Activated naive CD4-positive, alpha-beta T cell (primary cell): ENCODE data around the gene BLOC1S2.
"Not testable (repeated sequence)": the region's sequence is repeated elsewhere in the genome, so short reads cannot be mapped to it uniquely, and the experiment has no call there.

ENCODE experiments used
- DNase-seq, 4 experiments: peaks; one replicate each; lab custom pipeline; 2025; lab: John Stamatoyannopoulos, UW

BLOC1S2 gene

DNA sequence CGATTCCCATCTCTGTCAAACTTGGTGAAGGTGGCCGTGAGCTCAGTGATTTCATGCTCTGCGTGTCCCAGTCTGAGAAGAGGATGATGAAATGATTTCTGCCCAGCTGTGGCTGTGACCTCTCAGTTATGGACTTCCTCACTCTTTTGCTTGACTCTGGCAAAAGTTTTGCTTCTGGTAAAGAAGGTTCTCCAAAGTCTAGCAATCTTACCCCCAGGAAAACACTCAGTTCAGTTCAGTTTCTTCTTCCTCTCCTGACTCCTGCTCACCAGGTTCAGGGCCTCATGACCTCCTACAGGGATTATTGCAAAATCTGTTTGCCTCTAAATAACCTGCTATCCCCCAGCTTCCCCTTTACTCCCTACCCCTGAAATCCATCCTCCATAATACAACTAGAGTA, 4.9 kb upstream of the BLOC1S2 start:
- DNase-seq, result no peak

DNA sequence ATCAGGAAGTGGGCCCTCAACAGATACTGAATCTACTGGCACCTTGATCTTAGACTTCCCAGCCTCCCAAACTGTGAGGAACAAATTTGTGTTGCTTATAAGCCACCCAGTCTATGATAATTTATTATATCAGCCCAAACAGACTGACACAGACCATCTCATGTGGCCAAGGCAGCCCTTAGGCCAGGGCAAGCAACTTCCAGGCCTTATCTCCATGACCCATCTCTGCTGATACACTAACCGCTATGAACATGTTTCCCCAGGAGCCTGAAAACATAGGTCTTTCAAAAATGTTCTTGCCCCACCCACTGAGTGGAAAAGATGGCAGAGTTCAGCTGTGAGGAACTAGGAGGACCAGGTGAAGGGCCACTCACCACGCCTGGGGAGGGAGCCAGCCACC, 3.2 kb upstream of the BLOC1S2 start:
- no peak for DNase-seq

DNA sequence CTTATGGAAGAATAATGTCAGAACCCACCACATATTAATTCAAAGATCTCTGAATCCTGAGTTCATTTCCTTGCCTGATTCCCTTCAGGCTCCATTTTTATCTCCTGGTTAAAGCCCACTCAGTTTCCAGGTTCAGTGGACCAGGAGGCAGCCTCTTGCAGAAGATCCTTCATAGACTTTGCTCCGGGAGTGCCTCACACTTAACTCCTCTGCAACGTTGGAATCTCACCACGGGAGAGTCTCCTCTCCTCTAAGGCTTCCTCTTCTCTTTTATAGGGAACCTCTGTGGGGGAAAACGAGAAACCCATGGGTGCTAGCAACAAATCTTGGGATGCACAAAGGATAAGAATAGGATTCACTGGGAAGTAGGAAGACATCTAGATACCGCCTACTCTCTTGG, 1.7 kb upstream of the BLOC1S2 start:
- DNase-seq, result no peak

DNA sequence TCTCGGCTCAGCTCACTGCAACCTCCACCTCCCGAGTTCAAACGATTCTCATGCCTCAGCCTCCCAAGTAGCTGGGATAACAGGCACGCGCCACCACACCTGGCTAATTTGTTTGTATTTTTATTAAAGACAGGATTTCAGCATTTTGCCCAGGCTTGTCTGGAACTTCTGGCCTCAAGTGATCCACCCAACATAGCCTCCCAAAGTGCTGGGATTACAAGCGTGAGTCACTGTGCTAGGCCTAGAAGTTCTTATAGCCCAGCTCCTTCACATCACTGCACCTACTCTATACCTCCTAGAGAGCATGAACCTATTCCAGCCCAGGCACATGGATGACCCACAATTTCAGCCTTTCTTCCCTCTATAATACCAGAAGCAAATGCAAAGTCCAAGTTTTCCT, 1.3 kb upstream of the BLOC1S2 start:
- no peak for DNase-seq

DNA sequence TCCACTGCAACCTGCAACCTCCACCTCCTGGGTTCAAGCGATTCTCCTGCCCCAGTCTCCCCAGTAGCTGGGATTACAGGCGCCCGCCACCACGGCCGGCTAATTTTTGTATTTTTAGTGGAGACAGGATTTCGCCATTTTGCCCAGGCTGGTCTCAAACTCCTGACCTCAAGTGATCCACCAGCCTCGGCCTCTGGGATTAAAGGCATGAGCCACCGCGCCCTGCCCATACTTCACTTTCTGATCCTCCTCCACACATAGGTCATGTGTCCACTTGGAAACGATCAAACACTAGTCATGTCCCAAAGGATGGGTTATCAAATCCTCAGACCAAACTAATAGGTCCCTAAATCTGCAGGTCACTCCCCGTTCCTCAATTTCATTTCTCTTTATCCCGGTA, 1.2 kb downstream of the BLOC1S2 start:
- DNase-seq, result not testable (repeated sequence)

DNA sequence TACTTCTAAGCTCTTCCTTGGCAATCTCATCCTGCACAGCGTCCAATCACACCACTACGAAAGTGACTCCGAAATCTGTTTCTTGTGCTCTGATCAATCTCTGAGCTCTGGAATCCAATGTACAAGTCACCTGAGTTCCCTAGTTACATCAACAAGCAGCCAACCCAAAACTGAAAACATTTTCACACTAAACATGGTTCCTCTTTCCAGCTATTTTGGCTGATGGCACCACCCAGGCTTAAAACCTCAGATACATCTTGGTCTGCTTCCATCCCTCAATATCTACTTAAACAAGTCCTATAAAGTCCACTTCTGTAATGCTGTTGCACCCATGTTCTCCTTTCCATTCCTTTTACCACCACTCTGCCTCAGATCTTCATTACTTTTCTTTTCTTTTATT, 3.6 kb downstream of the BLOC1S2 start:
- DNase-seq, result no peak

DNA sequence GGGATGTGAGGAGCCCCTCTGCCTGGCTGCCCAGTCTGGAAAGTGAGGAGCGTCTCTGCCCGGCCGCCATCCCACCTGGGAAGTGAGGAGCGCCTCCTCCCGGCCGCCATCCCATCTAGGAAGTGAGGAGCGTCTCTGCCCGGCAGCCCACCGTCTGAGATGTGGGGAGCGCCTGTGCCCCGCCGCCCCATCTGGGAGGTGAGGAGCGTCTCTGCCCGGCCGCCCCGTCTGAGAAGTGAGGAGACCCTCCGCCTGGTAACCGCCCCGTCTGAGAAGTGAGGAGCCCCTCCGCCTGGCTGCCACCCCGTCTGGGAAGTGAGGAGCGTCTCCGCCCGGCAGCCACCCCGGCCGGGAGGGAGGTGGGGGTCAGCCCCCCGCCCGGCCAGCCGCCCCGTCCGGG, 9.5 kb downstream of the BLOC1S2 start:
- not testable (repeated sequence) for DNase-seq

DNA sequence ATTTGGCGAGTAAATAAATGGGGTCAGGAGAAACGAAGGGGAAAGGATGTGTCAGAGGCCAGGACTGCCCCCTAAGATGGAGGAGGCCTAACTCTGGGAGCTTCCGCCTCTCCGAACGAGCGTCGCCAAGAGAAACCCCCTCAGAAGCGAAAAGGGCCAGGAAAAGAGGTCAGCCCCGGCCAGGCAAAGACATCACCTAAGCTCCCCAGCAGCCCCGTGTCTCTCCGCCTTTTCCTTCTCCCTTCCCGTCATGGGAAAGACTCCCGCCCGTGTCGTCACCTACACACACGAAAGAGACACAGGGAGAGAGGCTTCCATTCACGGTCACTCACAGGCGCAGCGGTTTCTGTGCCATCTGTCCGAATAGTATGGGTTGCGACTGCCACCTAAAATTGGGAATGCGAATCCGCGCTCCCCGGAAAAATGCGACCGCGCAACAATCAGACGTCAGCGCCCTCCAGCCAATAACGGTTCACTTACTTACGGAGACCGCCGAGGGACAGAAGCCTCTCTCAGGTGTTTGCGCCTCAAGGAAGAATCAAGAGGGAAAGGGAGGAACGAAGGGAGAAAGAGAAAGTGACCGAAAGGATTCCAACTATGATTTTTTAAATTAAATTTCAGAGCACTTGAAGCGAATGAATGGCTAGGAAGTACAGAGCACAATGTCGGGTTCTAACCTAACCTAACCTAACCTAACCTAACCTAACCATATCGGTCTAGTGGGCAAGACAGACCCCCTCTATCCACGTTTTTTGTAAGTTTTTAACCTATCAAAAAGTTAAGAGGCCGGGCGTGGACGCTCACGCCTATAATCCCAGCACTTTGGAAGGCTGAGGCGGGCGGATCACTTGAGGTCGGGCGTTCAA, 19.0 kb downstream of the BLOC1S2 start, which contains the start of gene CWF19L1:
Gene CWF19L1 (minus strand): TSS at position 400 of the 866 bp plus-strand sequence. CDS start 45 bp downstream, at position 355.
- DNase-seq, result peak; percentile 18 to 60 (median 37)

DNA sequence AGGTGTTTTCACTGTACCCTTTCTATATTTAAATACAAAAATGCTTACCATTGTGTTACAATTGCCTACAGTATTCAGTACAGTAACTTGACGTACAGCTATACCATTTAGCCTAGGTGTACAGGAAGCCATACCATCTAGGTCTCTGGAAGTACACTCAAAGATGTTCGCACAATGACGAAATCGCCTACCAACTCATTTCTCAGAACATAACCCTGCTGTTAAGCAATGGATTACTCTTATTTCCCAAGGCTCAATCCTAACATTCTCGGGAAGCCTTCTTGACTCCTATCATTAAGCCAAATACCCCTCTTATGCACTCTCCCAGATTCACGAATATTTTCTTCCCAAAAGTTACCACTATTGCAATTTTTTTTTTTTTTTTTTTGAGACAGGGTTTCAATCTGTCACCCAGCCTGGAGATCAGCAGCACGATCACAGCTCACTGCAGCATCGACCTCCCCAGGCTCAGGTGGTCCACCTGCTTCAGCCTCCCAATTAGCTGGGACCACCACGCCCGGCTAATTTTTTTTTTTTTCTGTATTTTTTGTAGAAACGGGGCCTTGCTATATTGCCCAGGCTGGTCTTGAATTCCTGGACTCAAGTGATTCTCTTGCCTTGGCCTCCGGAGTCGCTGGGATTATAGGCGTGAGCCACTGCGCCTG, 20.5 kb downstream of the BLOC1S2 start:
- DNase-seq, result no peak

DNA sequence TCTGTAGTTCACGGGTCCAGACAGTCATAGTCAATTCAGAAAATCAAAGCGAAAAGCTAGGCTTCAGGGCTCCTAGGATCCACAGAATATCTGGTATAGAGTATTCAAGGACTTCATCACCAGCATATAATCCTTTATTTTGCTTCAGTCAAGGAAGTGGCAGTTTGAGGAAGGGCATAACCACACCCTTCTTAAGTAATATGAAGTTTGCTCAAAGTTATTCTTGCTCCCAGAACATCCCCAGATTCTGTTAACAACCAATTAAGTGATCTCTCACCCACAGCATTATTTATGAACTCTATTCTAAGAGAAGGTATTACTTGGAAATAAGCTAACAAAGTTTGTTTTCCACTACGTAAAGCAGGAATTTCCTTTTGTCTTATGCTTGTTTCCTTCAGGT, 32.3 kb downstream of the BLOC1S2 start:
- DNase-seq, result no peak

DNA sequence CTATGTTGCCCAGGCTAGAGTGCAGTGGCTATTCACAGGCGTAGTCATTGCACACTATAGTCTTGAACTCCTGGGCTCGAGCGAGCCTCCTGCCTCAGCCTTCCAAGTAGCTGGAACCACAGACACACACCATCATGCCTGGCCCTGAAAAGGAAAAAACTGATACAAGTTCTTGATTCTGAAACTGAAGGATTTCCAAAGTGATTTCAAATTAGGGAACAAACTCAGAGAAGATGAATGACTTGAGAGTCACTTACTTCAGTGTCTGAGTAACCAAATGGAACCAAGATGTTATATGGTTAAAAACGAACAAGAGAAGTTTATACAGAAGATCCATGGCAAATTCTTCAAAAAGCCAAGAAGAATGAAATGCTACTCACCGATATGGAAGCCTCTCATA, 33.4 kb downstream of the BLOC1S2 start:
- no peak for DNase-seq

DNA sequence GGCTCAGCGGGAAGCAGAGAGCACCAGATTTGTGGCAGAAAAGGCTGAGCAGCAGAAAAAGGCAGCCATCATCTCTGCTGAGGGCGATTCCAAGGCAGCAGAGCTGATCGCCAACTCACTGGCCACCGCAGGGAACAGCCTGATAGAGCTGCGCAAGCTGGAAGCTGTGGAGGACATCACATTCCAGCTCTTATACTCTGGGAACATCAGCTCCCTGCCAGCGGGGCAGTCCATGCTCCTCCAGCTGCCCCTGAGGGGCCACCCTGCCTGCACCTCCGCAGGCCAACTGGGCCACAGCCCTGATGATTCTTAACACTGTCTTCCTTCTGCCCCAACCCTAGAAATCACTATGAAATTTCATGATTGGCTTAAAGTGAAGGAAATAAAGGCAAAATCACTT, 37.7 kb downstream of the BLOC1S2 start:
- DNase-seq, result no peak

DNA sequence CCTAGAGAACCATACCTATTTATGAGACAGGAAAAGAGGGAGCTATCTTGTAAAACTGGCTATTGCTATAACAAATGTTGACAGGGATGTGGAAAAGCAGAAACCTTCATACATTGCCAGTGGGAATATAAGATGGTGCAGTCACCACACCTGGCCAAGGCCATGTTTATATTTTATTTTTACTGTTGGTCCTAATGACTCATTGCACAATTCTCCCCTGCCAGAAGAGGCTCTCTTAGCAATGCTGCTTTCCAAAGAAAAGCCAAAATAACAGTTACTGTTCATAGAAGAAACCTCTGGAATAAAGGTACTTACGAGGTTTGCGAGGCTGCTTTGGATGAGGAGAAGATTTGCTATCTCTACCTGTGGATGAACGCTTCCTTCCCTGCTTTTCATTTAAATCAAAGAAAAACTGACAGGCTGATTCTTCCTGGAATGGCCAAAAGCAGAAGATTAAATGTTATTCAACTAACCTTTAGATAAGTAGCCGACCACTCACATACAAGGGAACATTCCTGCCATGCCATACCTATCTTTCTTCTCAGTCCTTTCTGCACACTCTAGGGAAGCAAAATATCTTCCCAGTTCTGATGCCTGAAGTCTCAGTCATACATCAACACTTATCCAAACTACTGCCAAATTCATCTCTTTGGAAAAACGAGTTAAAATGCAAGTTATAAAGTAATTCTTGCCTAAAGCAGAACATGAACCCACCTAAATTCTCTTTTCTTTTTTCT, 40.8 kb downstream of the BLOC1S2 start:
- no peak for DNase-seq

DNA sequence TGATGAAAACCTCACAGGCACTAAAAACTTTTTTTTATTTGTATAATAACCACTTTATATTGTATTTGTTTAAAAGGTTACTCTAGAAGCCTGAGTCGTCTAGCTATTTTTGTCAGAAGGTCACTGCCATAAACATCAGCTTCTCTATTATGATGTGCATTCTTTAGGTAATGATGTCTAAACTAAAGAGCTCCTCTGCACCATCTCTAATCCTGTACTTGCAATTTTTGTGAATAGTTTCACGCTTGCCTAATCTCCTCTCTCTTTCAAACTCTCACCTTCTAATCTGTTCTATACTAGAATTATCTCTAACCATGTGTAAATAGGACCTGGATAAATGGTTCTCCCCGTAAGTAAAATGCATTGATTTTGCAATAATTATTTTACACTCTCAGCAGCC, 46.6 kb downstream of the BLOC1S2 start:
- no peak for DNase-seq

DNA sequence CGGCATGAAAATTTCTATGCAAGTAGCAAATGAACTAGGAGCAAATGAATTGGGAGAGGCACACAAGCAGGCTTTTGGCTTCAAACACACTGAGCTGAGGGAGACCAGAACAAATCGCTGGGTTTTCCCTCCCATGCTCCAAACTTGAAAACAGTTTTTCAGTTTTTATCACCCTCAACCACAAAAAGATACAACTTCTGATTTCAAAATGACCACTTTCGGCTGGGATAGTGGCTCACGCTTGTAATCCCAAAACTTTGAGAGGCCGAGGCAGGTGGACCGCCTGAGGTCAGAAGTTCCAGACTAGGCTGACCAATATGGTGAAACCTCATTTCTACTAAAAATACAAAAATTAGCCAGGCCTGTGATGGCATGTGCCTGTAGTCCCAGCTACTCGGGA, 48.1 kb downstream of the BLOC1S2 start:
- no peak for DNase-seq

DNA sequence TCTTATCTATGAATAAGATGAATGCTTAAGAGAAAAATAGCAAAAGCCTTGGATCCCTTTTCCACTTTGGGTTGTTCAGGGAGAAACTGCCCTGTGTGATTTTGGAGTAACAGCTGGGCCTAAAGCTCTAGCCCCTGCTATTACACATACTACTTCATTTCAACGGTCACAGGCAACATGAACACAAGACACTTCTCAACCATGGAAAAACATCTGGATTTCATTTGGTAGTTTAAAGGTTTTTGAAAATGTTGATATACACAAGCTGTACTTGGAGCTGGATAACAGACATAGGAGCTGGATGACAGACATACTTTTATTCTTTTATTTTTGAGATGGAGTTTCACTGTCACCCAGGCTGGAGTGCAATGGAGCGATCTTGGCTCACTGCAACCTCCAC, 54.4 kb downstream of the BLOC1S2 start:
- DNase-seq, result no peak

DNA sequence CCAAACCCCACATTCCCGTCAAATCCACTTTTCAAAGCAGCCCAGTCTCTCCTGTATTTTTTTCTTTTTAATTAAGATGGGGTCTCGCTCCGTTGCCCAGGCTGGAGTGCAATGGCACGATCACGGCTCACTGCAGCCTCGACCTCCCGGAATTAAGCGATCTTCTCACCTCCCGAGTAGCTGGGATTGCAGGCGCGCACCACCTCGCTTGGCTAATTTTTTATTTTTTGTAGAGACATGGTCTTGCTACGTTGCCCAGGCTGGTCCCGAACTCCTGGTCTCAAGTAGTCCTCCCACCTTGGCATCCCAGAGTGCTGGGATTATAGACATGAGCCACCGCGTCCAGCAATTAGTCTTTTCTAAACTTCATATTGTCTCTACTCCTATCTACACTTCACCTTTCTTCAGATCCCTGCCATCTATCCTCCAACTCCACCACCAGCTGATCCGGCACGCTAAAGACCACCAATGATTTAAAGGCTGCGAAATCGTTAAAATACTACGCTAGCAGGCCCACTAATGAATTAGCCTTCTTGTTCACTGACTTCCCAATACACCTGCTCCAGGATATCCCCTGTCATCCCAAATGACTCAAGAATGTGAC, 56.6 kb downstream of the BLOC1S2 start:
- no peak for DNase-seq

DNA sequence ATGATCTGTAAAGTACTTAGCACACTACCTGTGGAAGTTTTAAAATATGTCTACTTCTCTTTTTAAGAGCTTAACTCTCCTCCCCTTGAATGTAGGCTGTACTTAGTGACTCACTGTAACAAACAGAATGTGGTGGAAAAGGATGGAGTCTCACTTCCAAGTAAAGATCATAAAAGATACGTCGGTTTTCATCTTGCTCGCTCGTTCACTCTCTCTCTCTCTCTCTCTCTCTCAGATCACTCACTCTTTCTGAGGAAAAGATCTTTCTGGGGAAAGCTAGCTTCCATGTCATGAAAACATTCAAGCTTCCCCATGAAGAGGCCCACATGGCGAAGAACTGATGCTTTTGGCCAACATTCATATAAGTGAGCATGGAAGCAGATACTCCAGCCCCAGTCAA, 62.6 kb downstream of the BLOC1S2 start:
- DNase-seq, result no peak
